Right renal pelvis (tissue), 4 donors: ENCODE measurements around the gene MCM7. TPM values are rescaled to one million over a fixed set of nuclear protein-coding genes. Genes with fewer than 3 reads are reported as not detected.
"Not testable (repeated sequence)": the region's sequence is repeated elsewhere in the genome, so short reads cannot be mapped to it uniquely, and the experiment has no call there.

Source experiments
- DNase-seq, 4 donors: peaks; one replicate each; pipeline ENCODE4 v3.0.0-alpha.2; 2013; ENCODE audit warnings: low read depth in 4 of 4, low spot score in 3 of 4, missing footprints in 1 of 4
- polyA plus RNA-seq, 4 donors: library from polyadenylated mRNA; unstranded; fragments of 120-200 nt; gene quantifications; one replicate each; pipeline ENCODE4 v1.2.1, GENCODE V29; 2013; ENCODE audit not compliant: insufficient read length in 4 of 4

The MCM7 gene
- 100 to 1,000 TPM; 136 to 158 (median 148) TPM for polyA plus RNA-seq

DNA sequence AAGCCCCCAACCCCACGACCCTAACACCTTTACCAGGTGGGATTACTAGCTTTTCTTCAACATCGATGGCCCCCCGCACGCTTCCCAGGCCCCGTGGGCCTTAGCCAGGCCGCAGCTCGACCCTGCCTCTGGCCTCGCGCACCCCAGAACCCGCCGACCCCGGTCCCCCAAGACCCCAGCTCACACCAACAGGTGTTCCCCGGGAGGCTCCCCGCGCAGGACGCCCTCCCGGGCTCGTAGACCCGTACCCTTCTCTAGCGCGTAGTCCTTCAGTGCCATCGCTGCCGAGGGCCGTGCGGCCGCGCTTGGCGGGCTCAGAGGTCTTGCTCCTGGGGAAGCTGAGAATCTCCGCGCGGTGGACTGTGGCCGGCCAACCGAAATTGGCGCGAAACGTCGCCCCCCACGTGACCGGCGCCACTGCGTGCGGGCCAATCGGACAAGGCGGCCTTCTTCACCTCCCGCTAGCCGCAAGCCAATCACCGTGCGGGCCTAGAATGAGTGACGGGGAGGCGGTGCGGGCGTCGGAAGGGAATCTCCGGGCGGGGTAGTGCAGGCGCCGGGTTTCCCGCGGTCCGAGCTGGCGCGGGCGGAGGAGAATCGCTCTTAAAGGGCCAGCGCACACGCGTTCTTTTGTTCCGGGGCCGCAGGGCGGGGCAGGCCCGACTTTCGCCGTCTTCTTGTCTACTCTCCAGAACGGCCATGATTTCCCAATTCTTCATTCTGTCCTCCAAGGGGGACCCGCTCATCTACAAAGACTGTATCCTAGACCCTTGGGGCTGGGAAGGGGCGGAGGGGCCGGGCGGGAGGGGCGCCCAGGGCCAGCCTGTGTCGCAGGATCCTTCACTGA is at the start of gene MCM7, which contains the start of gene AP4M1:
MCM7 (minus strand) TSS at position 382 of the 847 bp plus-strand sequence; CDS start at position 279, 103 bp downstream.
AP4M1 (plus strand) TSS at position 628 of the 847 bp plus-strand sequence; CDS start at position 700, 72 bp downstream.
- peak; percentile 90 to 98 (median 94) for DNase-seq

DNA sequence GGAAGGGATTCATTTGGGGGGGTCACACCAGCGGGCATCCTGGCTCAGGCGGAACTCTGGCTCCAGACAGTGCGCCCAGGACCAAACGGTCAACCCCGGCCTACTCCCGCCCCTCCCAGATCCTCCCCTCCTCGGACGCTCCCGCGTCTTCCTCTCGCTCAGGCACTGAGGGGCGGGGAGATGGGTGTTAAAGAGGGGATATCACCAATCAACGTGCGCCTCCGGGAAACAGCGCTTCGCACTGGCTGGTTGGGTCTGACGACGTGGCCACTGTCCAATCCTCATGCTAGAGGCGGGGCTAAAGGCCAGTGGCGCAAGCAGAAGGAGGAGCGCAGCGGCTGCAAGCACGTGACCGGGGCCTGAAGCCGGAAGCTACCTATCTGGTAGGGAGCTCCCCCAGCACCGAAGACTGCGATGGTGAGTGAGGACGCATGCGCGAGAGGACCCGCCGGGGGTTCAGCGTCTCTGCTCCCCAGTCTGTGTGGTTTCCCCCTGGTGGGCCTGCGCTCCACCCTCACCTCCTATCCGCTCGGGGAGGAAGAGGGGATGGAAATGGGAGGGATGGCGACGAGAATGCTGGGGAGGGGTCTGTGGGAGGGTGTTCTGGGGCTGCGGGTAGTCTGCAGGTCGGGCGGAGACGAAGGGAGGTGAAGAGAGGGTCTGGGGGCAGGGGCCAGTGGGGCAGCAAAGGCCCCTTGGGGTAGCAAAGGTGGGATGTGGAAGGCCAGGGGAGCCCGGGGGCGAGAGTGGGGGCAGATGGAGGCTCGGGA is 47.5 kb upstream of the MCM7 start, which contains the start of gene LAMTOR4:
LAMTOR4 (plus strand) TSS at position 360 of the 770 bp plus-strand sequence; CDS start at position 415, 55 bp downstream.
- DNase-seq, result peak; percentile 93 to 97 (median 95)

DNA sequence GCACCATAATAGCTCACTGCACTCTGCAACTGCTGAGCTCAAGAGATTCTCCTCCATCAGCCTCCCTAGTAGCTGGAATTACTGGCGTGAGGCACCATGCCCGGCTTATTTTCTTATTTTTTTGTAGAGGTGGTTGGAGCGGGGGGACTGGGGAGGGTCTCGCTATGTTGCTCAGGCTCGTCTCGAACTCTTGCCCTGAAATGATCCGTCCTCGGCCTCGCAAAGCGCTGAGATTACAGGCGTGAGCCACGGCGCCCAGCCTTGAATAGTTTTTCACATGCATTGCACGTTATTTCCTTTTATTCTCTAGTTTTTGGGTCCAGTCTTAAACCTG is 47.0 kb upstream of the MCM7 start:
- DNase-seq, result no peak

DNA sequence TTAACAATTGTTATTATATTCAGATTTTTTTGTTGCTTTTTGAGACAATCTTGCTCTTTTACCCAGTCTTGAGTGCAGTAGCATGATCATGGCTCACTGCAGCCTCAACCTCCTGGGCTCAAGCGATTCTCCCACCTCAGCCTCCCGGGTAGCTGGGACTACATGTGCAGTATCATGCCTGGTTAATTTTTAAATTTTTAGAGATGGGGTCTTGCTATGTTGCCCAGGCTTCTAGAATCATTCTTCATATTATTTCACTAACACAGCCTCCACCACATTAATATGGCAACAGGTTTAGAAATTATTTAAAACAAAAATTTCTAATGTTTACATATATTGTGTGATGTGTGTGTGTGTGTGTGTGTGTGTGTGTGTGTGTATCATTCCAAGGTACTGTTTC is 46.1 kb upstream of the MCM7 start:
- DNase-seq, result no peak

DNA sequence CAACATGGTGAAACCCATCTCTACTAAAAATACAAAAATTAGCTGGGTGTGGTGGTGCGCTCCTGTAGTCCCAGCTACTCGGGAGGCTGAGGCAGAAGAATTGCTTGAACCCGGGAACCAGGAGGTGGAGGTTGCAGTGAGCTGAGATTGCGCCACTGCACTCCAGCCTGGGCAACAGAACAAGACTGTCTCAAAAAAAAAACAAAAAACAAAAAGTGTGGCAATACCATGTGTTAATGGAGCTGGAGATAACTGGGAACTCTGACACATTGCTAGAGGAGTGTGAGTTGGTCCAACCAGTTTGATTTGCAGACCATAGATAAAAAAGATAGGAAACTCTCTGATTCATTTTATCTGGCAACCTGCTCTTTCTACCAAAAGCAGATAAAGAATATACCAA is 45.2 kb upstream of the MCM7 start:
- not testable (repeated sequence) for DNase-seq

DNA sequence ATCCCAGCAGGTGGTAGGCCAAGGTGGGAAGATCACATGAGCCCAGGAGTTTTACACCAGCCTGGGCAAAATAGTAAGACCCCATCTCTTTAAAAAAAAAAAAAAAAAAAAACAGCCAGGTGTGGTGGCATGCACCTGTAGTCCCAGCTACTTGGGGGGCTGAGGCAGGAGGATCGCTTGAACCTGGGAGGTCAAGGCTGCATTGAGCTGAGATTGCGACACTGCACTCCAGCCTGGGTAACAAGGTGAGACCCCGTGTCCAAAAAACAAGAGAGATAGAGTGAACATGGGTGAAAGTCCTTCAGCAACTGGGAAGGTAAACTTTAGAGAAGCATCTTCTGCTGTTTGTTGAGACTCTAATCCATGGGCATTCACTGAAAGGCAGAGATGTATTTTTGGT is 41.3 kb upstream of the MCM7 start:
- no peak for DNase-seq

DNA sequence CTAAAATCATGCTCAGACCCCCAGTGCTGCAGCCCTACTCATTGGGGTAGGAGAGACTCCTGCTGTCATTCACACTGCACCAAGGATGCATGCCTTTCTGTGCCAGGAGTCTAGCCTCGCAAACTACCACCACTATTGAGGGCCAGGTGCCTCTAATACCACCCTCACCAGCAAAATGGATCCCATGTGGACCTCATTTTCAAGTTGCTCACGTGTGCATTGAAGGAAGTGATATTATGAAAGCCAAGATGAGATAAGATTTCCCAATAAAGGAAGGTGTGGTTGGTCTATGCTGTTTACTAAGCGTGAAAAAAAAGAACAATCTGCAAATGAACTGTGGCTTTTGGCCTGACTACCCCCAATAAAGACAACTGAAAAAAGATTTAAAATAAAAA is 40.4 kb upstream of the MCM7 start:
- DNase-seq, result no peak

DNA sequence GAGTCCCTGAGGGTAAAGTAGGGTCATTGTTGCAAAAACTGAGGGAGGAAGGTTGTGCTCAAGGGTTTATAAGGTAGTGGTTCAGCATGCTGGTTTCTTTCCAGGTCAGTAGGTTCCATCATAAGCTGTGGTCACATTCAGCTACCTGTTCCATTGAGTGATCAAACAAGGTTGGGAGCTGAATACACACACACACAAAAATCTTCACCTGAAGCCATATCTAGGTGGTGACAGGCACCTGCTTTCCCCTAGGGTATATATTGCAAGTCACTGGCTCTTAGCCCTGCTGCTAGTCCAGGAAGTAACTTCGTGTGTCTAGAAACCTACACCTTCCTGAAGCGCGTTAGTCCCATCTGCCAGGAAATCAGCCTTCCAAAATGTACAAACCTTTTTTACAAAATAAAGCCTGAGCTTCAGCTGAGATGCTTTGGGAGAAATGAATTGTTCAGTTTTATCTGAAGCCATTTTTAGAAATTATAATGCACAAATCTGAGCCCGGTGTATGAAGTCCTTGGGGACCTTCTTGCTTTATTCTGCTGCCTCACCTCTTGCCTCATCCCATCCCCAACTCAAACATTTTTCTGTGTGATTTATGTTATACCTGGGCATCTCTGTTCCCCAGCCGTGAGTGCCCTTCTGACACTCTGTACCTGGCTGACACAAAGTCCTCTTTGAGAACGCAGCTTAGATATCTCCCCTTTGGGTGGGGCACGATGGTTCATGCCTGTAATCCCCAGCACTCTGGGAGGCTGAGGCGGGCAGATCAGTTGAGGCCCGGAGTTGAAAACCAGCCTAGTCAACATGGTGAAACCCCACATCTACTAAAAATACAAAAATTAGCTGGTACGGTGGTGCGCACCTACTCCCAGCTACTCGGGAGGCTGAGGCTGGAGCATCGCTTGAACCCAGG is 36.9 kb upstream of the MCM7 start:
- no peak for DNase-seq

DNA sequence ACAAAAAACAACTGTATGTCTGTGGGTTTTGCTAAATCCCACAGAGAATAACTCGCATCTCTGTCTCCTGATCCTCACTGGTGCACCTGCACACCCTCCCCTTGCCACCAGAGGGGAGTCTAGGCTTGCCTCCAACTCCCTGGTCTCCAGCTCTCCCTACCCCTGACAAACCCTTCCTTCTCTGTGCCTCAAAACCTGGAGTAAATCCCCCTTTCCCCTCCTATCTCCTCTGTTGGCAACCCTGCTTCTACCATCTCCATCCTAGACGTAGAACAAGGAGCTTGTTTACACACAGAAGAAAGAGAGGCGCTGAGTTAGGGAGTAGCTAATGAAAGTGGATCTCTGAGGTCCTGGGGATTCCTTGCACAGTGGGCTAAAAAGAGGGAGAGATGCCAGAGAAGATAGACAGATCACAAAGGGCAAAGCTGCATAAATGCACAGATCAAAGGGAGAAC is 31.5 kb upstream of the MCM7 start:
- no peak for DNase-seq

DNA sequence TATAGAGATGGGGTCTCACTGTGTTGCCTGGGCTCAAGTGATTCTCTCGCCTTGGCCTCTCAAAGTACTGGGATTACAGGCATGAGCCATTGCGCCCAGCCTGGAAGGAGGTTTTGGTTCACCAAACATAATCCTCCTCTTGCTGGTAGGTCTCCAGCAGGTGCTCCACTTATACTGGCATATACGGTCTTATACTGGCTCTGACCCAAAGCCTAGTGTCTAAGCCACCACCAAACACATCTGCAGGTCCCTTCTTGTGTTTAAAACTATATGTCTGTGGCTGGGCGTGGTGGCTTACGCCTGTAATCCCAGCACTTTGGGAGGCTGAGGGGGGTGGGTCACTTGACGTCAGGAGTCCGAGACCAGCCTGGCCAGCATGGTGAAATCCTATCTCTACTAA is 30.9 kb upstream of the MCM7 start:
- DNase-seq, result no peak

DNA sequence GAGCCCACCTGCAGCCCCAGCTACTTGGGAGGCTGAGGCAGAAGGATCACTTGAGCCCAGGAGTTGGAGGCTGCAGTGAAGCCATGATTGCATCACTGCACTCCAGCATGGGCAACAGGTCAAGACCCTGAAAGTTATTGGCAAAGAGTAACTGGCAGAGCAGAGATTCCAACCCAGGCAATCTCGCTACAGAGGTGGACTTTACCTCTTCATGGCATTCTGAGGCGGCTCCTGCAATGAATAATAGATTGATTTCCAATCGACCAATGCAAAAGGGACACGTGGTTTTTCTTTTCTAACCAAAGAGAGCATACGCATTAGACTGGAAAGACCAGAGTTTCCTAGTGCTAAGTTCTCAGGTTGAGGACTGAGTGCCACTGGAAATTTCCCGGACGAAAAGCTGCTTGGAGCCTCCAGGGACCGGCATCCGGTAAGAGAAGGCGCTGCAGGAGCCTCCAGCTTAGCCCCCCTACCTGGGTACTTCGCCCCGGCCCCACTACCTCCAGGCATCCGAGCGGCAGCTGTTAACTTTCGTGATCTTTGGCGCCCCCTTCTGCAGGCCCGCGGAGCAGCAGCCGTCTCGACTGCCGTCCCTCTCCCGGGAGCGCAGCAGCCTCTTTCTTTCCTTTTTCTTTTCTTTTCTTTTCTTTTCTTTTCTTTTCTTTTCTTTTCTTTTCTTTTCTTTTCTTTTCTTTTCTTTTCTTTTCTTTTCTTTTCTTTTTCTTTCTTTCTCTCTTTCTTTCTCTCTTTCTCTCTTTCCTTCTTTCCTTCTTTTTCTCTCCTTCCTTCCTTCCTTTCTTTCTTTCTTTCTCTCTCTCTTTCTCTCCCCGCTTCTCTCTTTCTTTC is 29.6 kb upstream of the MCM7 start:
- DNase-seq, result peak in 2 of 4 donors; percentile 37 to 69

DNA sequence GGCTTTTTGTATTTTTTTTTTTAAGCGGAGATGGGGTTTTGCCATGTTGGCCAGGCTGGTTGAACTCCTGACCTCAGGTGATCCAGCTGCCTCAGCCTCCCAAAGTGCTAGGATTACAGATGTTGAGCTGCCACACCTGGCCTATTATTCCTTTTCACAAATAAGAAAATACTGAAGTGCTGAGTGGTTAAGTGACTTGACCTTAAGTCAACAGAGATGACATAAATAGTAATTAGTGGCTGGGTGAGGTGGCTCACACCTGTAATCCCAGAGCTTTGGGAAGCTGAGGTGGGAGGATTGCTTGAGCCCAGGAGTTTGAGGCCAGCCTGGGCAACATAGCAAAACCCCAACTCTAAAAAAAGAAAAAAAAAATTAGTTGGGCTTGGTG is 29.0 kb upstream of the MCM7 start:
- DNase-seq, result not testable (repeated sequence)

DNA sequence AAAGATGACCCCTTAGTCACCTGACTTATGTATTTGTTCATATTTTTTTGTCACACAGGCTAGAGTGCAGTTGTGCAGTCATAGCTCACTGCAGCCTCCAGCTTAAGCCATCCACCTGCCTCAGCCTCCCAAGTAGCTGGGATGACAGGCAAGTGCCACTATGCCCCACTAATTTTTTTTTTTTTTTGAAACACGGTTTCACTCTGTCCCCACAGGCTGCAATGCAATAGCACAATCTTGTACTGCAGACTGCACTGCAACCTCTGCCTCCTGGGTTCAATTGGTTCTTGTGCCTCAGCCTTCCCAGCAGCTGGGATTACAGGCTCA is 27.4 kb upstream of the MCM7 start:
- no peak for DNase-seq

DNA sequence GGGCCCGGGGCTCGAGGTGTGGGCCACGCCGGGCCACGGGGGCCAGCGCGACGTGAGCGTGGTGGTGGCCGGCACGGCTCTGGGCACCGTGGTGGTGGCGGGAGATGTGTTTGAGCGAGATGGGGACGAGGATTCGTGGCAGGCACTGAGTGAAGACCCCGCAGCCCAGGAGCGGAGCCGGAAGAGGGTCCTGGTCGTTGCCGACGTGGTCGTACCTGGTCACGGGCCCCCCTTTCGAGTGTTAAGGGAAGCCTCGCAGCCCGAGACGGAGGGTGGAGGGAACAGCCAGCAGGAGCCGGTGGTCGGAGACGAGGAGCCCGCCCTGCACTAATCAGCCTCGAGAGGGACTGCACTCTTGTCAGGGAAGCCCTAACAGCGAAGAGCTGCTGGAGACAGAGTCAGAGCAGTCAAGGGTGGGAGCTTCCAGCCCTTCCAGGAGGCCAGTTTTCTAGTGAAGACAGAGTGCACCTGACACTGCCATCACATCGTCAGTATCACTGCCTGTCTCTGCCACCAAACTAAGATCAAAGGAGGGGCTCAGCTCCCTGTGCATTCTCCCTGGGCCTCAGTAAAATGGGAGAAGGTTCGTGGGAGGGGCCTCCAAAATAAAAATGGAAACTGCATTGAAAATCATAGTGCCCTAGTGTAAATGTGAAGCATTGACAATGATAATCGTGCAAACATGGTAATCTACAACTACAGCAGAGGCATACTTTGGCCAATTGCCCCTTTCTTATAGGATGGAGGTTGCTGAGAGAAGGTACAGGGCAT is 26.9 kb upstream of the MCM7 start:
- no peak for DNase-seq

DNA sequence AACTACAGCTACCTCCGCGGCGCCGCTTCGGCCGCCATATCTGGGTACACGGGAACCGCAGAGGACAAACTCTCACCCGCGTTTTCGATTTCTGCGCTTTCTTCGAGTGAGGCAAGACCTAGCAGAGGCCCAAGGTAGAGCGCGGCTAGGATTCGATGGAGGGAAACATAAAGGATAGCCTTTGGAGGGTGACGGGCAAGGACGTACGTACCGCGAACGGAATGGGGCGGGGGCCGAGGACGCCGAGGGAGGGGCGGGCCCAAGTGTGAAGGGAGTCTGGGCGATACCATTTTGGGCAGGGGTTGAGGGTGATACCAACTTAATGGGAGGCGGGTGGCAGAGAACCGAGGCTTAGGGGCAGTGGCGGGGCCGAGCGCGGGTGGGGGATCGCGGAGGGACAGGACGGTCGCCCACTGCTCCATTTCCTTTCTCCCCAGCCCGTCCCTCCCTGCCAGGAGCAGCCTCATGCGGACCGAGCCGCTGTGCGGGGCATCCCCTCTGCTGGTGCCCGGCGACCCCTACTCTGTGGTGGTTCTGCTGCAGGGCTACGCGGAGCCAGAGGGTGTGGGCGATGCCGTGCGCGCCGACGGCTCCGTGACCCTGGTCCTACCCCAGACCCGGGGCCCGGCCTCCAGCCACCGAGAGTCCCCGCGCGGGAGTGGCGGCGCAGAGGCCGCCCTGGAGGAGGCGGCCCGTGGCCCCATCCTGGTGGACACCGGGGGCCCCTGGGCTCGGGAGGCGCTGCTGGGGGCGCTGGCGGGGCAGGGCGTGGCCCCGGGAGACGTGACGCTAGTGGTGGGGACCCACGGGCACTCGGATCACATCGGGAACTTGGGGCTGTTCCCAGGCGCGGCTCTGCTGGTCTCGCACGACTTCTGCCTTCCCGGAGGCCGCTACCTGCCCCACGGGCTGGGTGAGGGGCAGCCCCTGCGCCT is 26.0 kb upstream of the MCM7 start, which contains the start of gene MBLAC1:
MBLAC1 (plus strand) TSS at position 37 of the 935 bp plus-strand sequence; CDS start at position 466, 429 bp downstream.
- DNase-seq, result peak; percentile 92 to 95 (median 94)

DNA sequence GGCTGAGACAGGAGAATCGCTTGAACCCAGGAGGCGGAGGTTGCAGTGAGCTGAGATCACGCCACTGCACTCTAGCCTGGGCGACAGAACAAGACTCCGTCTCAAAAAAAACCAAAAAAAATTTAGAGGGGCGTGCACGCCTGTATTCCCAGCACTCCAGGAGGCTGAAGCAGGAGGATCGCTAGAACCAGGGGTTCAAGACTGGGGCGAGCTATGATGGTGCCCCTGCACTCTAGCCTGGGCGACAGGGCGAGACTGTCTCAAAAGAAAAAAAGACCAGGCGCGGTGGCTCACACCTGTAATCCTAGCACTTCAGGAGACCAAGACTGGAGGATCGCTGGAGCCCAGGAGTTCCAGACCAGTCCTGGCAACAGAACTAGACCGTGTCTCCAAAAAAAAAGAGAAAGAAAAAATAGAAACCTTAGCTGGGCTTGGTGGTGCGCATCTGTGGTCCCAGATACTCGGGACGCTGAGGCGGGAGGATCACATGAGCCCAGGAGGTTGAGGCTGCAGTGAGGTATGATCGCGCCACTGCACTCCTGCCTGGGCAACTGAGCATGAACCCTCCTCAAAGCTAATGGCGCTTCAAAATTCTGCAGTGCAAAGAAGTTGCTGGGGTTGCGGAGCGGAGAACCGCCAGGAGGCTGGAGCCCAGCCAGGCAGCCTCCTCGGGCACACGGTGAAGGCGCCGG is 25.2 kb upstream of the MCM7 start:
- no peak for DNase-seq
